Measurements from ENCODE around the gene CXCL11. TPM values are rescaled to one million over a fixed set of nuclear protein-coding genes. Genes with fewer than 3 reads are reported as not detected.
A peak's percentile ranks its signal among the peaks of the same experiment; 100 is the strongest.

The CXCL11 gene
- total RNA-seq, 2 donors from 2014 or later, result 0.19 TPM; not detected in 1

GRCh38 chr4:76028350-76028765 lies 7.5 kb downstream of the CXCL11 start:
- no peaks in the 10 kb centered on the region for H3K9me3 Mint-ChIP-seq
- peaks cover 14% of the 10 kb centered on the region for H3K27me3 Mint-ChIP-seq (ENCODE audit: low read depth)
- H3K4me3 Mint-ChIP-seq, result peak overlapping the region; percentile 59 to 72
- ATAC-seq (replicated peaks in 1 of 2) (peak in 1 of 2 donors; percentile 13), DNase-seq (no peak)
- peak overlapping the region; percentile 34 for H3K27ac Mint-ChIP-seq
- H3K36me3 Mint-ChIP-seq (ENCODE audit: insufficient read depth in 2 of 2), result no peaks in the 10 kb centered on the region
- H3K4me1 Mint-ChIP-seq (ENCODE audit: low read depth), result peaks cover 32% of the 10 kb centered on the region

- H3K4me1 Mint-ChIP-seq (ENCODE audit: low read depth), result peaks cover 38% of the 10 kb centered on the region
- H3K4me3 Mint-ChIP-seq, result peak overlapping the region; percentile 31 to 44
- peak; percentile 72 to 80 for ATAC-seq (replicated peaks in 1 of 2)
- H3K27ac Mint-ChIP-seq, result no peak overlapping the region
- H3K9me3 Mint-ChIP-seq, result no peaks in the 10 kb centered on the region
- no peaks in the 10 kb centered on the region for H3K36me3 Mint-ChIP-seq (ENCODE audit: insufficient read depth in 2 of 2)
- no peak for DNase-seq
- peaks cover 30% of the 10 kb centered on the region for H3K27me3 Mint-ChIP-seq (ENCODE audit: low read depth)
These were observed 11.8 kb downstream of the CXCL11 start for GRCh38 chr4:76024065-76024464.

GRCh38 chr4:76023389-76023788 lies 12.5 kb downstream of the CXCL11 start, which contains the start of gene CXCL10:
CXCL10 (minus strand) TSS chr4:76023497; CDS start chr4:76023431, 66 bp downstream.
- DNase-seq (no peak), ATAC-seq (replicated peaks in 1 of 2) (no peak)
- Mint-ChIP-seq H3K27ac (no peak within 1 kb of the TSS), H3K4me1 (ENCODE audit: low read depth) (peaks cover 32% of the 10 kb centered on the region), H3K36me3 (ENCODE audit: insufficient read depth in 2 of 2) (no peaks in the 10 kb centered on the region), H3K9me3 (no peaks in the 10 kb centered on the region), H3K4me3 (peak within 1 kb of the TSS; percentile 31 to 44), H3K27me3 (ENCODE audit: low read depth) (peaks cover 32% of the 10 kb centered on the region)

GRCh38 chr4:76022677-76023076 lies 13.2 kb downstream of the CXCL11 start:
- DNase-seq, result no peak
- ATAC-seq (replicated peaks in 1 of 2), result no peak
- H3K4me1 Mint-ChIP-seq (ENCODE audit: low read depth), result peaks cover 28% of the 10 kb centered on the region
- H3K9me3 Mint-ChIP-seq, result no peaks in the 10 kb centered on the region
- H3K27ac Mint-ChIP-seq, result no peak overlapping the region
- peaks cover 31% of the 10 kb centered on the region for H3K27me3 Mint-ChIP-seq (ENCODE audit: low read depth)
- no peak overlapping the region for H3K4me3 Mint-ChIP-seq
- no peaks in the 10 kb centered on the region for H3K36me3 Mint-ChIP-seq (ENCODE audit: insufficient read depth in 2 of 2)

- DNase-seq, result no peak
- H3K27me3 Mint-ChIP-seq (ENCODE audit: low read depth), result peaks cover 31% of the 10 kb centered on the region
- peaks cover 24% of the 10 kb centered on the region for H3K4me1 Mint-ChIP-seq (ENCODE audit: low read depth)
- no peak for ATAC-seq (replicated peaks in 1 of 2)
- H3K27ac Mint-ChIP-seq, result no peak overlapping the region
- no peak overlapping the region for H3K4me3 Mint-ChIP-seq
- H3K9me3 Mint-ChIP-seq, result no peaks in the 10 kb centered on the region
- no peaks in the 10 kb centered on the region for H3K36me3 Mint-ChIP-seq (ENCODE audit: insufficient read depth in 2 of 2)
These were observed 13.8 kb downstream of the CXCL11 start for GRCh38 chr4:76022031-76022430.

GRCh38 chr4:76017056-76017686 lies 18.7 kb downstream of the CXCL11 start:
- no peak for DNase-seq
- Mint-ChIP-seq H3K36me3 (ENCODE audit: insufficient read depth in 2 of 2) (no peaks in the 10 kb centered on the region), H3K4me3 (no peak overlapping the region), H3K27me3 (ENCODE audit: low read depth) (peaks cover 34% of the 10 kb centered on the region), H3K27ac (no peak overlapping the region), H3K4me1 (ENCODE audit: low read depth) (peaks cover 8% of the 10 kb centered on the region), H3K9me3 (no peaks in the 10 kb centered on the region)
- ATAC-seq (replicated peaks in 1 of 2), result no peak

GRCh38 chr4:76016393-76016792 lies 19.5 kb downstream of the CXCL11 start:
- H3K4me3 Mint-ChIP-seq, result no peak overlapping the region
- H3K9me3 Mint-ChIP-seq, result no peaks in the 10 kb centered on the region
- H3K27ac Mint-ChIP-seq, result no peak overlapping the region
- H3K4me1 Mint-ChIP-seq (ENCODE audit: low read depth), result peaks cover 8% of the 10 kb centered on the region
- H3K27me3 Mint-ChIP-seq (ENCODE audit: low read depth), result peaks cover 28% of the 10 kb centered on the region
- ATAC-seq (replicated peaks in 1 of 2) (peak; percentile 95 to 97), DNase-seq (peak; percentile 65 to 73)
- no peaks in the 10 kb centered on the region for H3K36me3 Mint-ChIP-seq (ENCODE audit: insufficient read depth in 2 of 2)

GRCh38 chr4:76013540-76013939 lies 22.3 kb downstream of the CXCL11 start:
- DNase-seq (no peak), ATAC-seq (replicated peaks in 1 of 2) (no peak)
- peaks cover 8% of the 10 kb centered on the region for H3K4me1 Mint-ChIP-seq (ENCODE audit: low read depth)
- H3K36me3 Mint-ChIP-seq (ENCODE audit: insufficient read depth in 2 of 2), result no peaks in the 10 kb centered on the region
- no peaks in the 10 kb centered on the region for H3K9me3 Mint-ChIP-seq
- H3K27ac Mint-ChIP-seq, result no peak overlapping the region
- peaks cover 31% of the 10 kb centered on the region for H3K27me3 Mint-ChIP-seq (ENCODE audit: low read depth)
- no peak overlapping the region for H3K4me3 Mint-ChIP-seq

- Mint-ChIP-seq H3K4me3 (no peak overlapping the region), H3K27ac (no peak overlapping the region), H3K9me3 (no peaks in the 10 kb centered on the region), H3K36me3 (ENCODE audit: insufficient read depth in 2 of 2) (no peaks in the 10 kb centered on the region), H3K27me3 (ENCODE audit: low read depth) (peaks cover 36% of the 10 kb centered on the region), H3K4me1 (ENCODE audit: low read depth) (peaks cover 8% of the 10 kb centered on the region)
- DNase-seq (no peak), ATAC-seq (replicated peaks in 1 of 2) (no peak)
These were observed 23.5 kb downstream of the CXCL11 start for GRCh38 chr4:76012388-76012801.

- peaks cover 8% of the 10 kb centered on the region for H3K4me1 Mint-ChIP-seq (ENCODE audit: low read depth)
- H3K36me3 Mint-ChIP-seq (ENCODE audit: insufficient read depth in 2 of 2), result no peaks in the 10 kb centered on the region
- DNase-seq (no peak), ATAC-seq (replicated peaks in 1 of 2) (peak in 1 of 2 donors; percentile 50)
- H3K27ac Mint-ChIP-seq, result no peak overlapping the region
- H3K4me3 Mint-ChIP-seq, result no peak overlapping the region
- H3K9me3 Mint-ChIP-seq, result no peaks in the 10 kb centered on the region
- peaks cover 40% of the 10 kb centered on the region for H3K27me3 Mint-ChIP-seq (ENCODE audit: low read depth)
These were observed 24.0 kb downstream of the CXCL11 start for GRCh38 chr4:76011700-76012387.

GRCh38 chr4:76011018-76011670 lies 24.7 kb downstream of the CXCL11 start:
- H3K27me3 Mint-ChIP-seq (ENCODE audit: low read depth), result peaks cover 43% of the 10 kb centered on the region
- no peaks in the 10 kb centered on the region for H3K9me3 Mint-ChIP-seq
- H3K4me1 Mint-ChIP-seq (ENCODE audit: low read depth), result peaks cover 2% of the 10 kb centered on the region
- DNase-seq (no peak), ATAC-seq (replicated peaks in 1 of 2) (no peak)
- H3K4me3 Mint-ChIP-seq, result no peak overlapping the region
- H3K27ac Mint-ChIP-seq, result no peak overlapping the region
- H3K36me3 Mint-ChIP-seq (ENCODE audit: insufficient read depth in 2 of 2), result no peaks in the 10 kb centered on the region

- Mint-ChIP-seq H3K9me3 (no peaks in the 10 kb centered on the region), H3K4me1 (ENCODE audit: low read depth) (no peaks in the 10 kb centered on the region), H3K4me3 (no peak overlapping the region), H3K27ac (no peak overlapping the region), H3K36me3 (ENCODE audit: insufficient read depth in 2 of 2) (no peaks in the 10 kb centered on the region), H3K27me3 (ENCODE audit: low read depth) (peaks cover 43% of the 10 kb centered on the region)
- ATAC-seq (replicated peaks in 1 of 2) (no peak), DNase-seq (no peak)
These were observed 25.3 kb downstream of the CXCL11 start for GRCh38 chr4:76010576-76010975.

GRCh38 chr4:76009311-76009710 lies 26.6 kb downstream of the CXCL11 start:
- no peaks in the 10 kb centered on the region for H3K9me3 Mint-ChIP-seq
- no peaks in the 10 kb centered on the region for H3K36me3 Mint-ChIP-seq (ENCODE audit: insufficient read depth in 2 of 2)
- no peaks in the 10 kb centered on the region for H3K4me1 Mint-ChIP-seq (ENCODE audit: low read depth)
- no peak overlapping the region for H3K27ac Mint-ChIP-seq
- DNase-seq (no peak), ATAC-seq (replicated peaks in 1 of 2) (no peak)
- H3K4me3 Mint-ChIP-seq, result no peak overlapping the region
- peaks cover 41% of the 10 kb centered on the region for H3K27me3 Mint-ChIP-seq (ENCODE audit: low read depth)

Data from activated T-cell treated with anti-CD3 and anti-CD28 coated beads, Interleukin-2, amount 50 U/mL, for 72 hours (primary cell).